Mesendoderm (in vitro differentiated cells): ENCODE measurements around the gene PSMB10.
A peak's percentile ranks its signal among the peaks of the same experiment; 100 is the strongest.

Experiments
- DNase-seq: peaks from one replicate; pipeline ENCODE4 v3.0.0; 2013
- H2AK5ac ChIP-seq: 2 replicates; pipeline ENCODE4 v1.6.1; 2013; ENCODE audit warnings: low read length, inconsistent platforms
- H2BK120ac ChIP-seq: 2 replicates; pipeline ENCODE4 v1.6.1; 2013; ENCODE audit warnings: low read depth, mild to moderate bottlenecking, low read length, moderate library complexity, mixed read lengths
- H2BK15ac ChIP-seq: replicated peaks from 2 replicates; pipeline ENCODE4 v1.6.1; 2013; ENCODE audit warnings: low read depth, mild to moderate bottlenecking, moderate library complexity
- H2BK5ac ChIP-seq: 2 replicates; pipeline ENCODE4 v1.6.1; 2013; ENCODE audit warnings: low read length, inconsistent platforms
- H3K18ac ChIP-seq: 2 replicates; pipeline ENCODE4 v1.6.1; 2013; ENCODE audit warnings: mild to moderate bottlenecking, low read length, mixed read lengths
- H3K23ac ChIP-seq: one replicate; pipeline ENCODE4 v1.6.1; 2013; ENCODE audit warnings: low read length
- H3K27ac ChIP-seq: 2 replicates; pipeline ENCODE4 v1.5.1; 2013; ENCODE audit warnings: low read depth, mild to moderate bottlenecking, inconsistent platforms, low read length, moderate library complexity
- H3K27me3 ChIP-seq: 2 replicates; pipeline ENCODE4 v1.6.1; 2013; ENCODE audit warnings: low read length, control low read depth, mild to moderate bottlenecking, inconsistent platforms; ENCODE audit not compliant: insufficient read depth, poor library complexity
- H3K36me3 ChIP-seq: 2 replicates; pipeline ENCODE4 v1.6.1; 2013; ENCODE audit warnings: low read length, inconsistent platforms; ENCODE audit not compliant: control insufficient read depth, insufficient read depth
- H3K4ac ChIP-seq: one replicate; pipeline ENCODE4 v1.6.1; 2013; ENCODE audit warnings: low read depth, mild to moderate bottlenecking, low read length, moderate library complexity
- H3K4me1 ChIP-seq: 2 replicates; pipeline ENCODE4 v1.6.1; 2013; ENCODE audit warnings: low read depth, low read length, inconsistent platforms; ENCODE audit not compliant: control insufficient read depth
- H3K4me2 ChIP-seq: 2 replicates; pipeline ENCODE4 v1.6.1; 2013; ENCODE audit warnings: low read length
- H3K4me3 ChIP-seq: 2 replicates; pipeline ENCODE4 v1.5.1; 2013; ENCODE audit warnings: mild to moderate bottlenecking, low read length
- H3K56ac ChIP-seq: one replicate; pipeline ENCODE4 v1.6.1; 2013; ENCODE audit warnings: low read length
- H3K79me1 ChIP-seq: 2 replicates; pipeline ENCODE4 v1.6.1; 2013; ENCODE audit warnings: low read length, inconsistent platforms
- H3K79me2 ChIP-seq: 2 replicates; pipeline ENCODE4 v1.6.1; 2013; ENCODE audit warnings: mild to moderate bottlenecking, low read length; ENCODE audit not compliant: control insufficient read depth, insufficient read depth
- H3K9ac ChIP-seq: 2 replicates; pipeline ENCODE4 v1.6.1; 2013; ENCODE audit warnings: low read length, inconsistent platforms
- H4K5ac ChIP-seq: one replicate; pipeline ENCODE4 v1.6.1; 2013; ENCODE audit warnings: low read length
- H4K8ac ChIP-seq: one replicate; pipeline ENCODE4 v1.6.1; 2013; ENCODE audit warnings: low read depth, mild to moderate bottlenecking, control low read depth, low read length, moderate library complexity
- WGBS: extraction: QIAGEN DNeasy Blood & Tissue Kit; methylation state at CpG from one replicate; pipeline ENCODE4 v1.1.7; 2013; ENCODE audit warnings: low lambda C conversion rate, missing lambda C conversion rate; ENCODE audit not compliant: insufficient coverage; ENCODE audit errors: extremely low coverage; 5-methylcytosine and 5-hydroxymethylcytosine counted together

PSMB10 gene

GRCh38 chr16:67922221-67922620 is 14.4 kb downstream of the PSMB10 start:
- no CpG with 5 or more reads among the region's 5 CpGs for WGBS
- Histone ChIP-seq H2AK5ac (no peak overlapping the region), H3K4me1 (peaks cover 7% of the 10 kb centered on the region), H3K9ac (no peak overlapping the region), H4K8ac (no peak overlapping the region), H2BK15ac (no peak overlapping the region), H3K4me3 (no peak overlapping the region), H3K4ac (no peak overlapping the region), H3K27me3 (no peaks in the 10 kb centered on the region), H3K27ac (no peak overlapping the region), H3K4me2 (no peak overlapping the region), H3K23ac (no peak overlapping the region), H2BK120ac (no peak overlapping the region), H4K5ac (no peak overlapping the region), H3K36me3 (no peaks in the 10 kb centered on the region), H3K79me2 (peaks cover 2% of the 10 kb centered on the region), H3K56ac (no peak overlapping the region), H3K18ac (no peak overlapping the region), H2BK5ac (no peak overlapping the region), H3K79me1 (peaks cover 14% of the 10 kb centered on the region)
- no peak for DNase-seq

GRCh38 chr16:67919622-67920221 is 16.9 kb downstream of the PSMB10 start:
- H2AK5ac ChIP-seq, result no peak overlapping the region
- no peak overlapping the region for H3K4ac ChIP-seq
- H3K27ac ChIP-seq, result no peak overlapping the region
- no peak overlapping the region for H4K5ac ChIP-seq
- no peak overlapping the region for H2BK120ac ChIP-seq
- H3K9ac ChIP-seq, result peak overlapping the region; percentile 23
- peak; percentile 66 for DNase-seq
- no peaks in the 10 kb centered on the region for H3K36me3 ChIP-seq
- H3K18ac ChIP-seq, result no peak overlapping the region
- peak overlapping the region; percentile 15 for H3K23ac ChIP-seq
- peaks cover 7% of the 10 kb centered on the region for H3K79me2 ChIP-seq
- peaks cover 19% of the 10 kb centered on the region for H3K4me1 ChIP-seq
- peak overlapping the region; percentile 51 for H3K56ac ChIP-seq
- H2BK15ac ChIP-seq, result no peak overlapping the region
- H3K4me2 ChIP-seq, result no peak overlapping the region
- peaks cover 17% of the 10 kb centered on the region for H3K79me1 ChIP-seq
- H2BK5ac ChIP-seq, result peak overlapping the region; percentile 36
- no peaks in the 10 kb centered on the region for H3K27me3 ChIP-seq
- WGBS, result no CpG with 5 or more reads among the region's 6 CpGs
- no peak overlapping the region for H4K8ac ChIP-seq
- H3K4me3 ChIP-seq, result no peak overlapping the region

GRCh38 chr16:67917852-67918236 is 18.8 kb downstream of the PSMB10 start:
- Histone ChIP-seq H3K9ac (peak overlapping the region; percentile 14), H2BK120ac (no peak overlapping the region), H2BK5ac (peak overlapping the region; percentile 46), H3K36me3 (no peaks in the 10 kb centered on the region), H2BK15ac (no peak overlapping the region), H3K56ac (peak overlapping the region; percentile 77), H2AK5ac (peak overlapping the region; percentile 96), H3K4me1 (peaks cover 21% of the 10 kb centered on the region), H3K79me2 (peaks cover 7% of the 10 kb centered on the region), H4K5ac (no peak overlapping the region), H3K79me1 (peaks cover 15% of the 10 kb centered on the region), H4K8ac (no peak overlapping the region), H3K27ac (no peak overlapping the region), H3K18ac (no peak overlapping the region), H3K4me2 (no peak overlapping the region), H3K27me3 (no peaks in the 10 kb centered on the region), H3K4me3 (no peak overlapping the region), H3K4ac (no peak overlapping the region), H3K23ac (peak overlapping the region; percentile 25)
- WGBS, result no CpG with 5 or more reads among the region's 4 CpGs
- DNase-seq, result peak; percentile 88

GRCh38 chr16:67917140-67917851 is 19.4 kb downstream of the PSMB10 start:
- Histone ChIP-seq H3K4me1 (peaks cover 21% of the 10 kb centered on the region), H3K27me3 (no peaks in the 10 kb centered on the region), H3K4ac (no peak overlapping the region), H3K79me1 (peaks cover 15% of the 10 kb centered on the region), H2BK5ac (peak overlapping the region; percentile 46), H2BK120ac (no peak overlapping the region), H3K23ac (peak overlapping the region; percentile 25), H3K18ac (no peak overlapping the region), H2AK5ac (peak overlapping the region; percentile 96), H3K9ac (peak overlapping the region; percentile 14), H4K8ac (no peak overlapping the region), H3K56ac (peak overlapping the region; percentile 77), H3K27ac (no peak overlapping the region), H3K36me3 (no peaks in the 10 kb centered on the region), H3K4me2 (no peak overlapping the region), H2BK15ac (no peak overlapping the region), H4K5ac (no peak overlapping the region), H3K79me2 (peaks cover 7% of the 10 kb centered on the region), H3K4me3 (no peak overlapping the region)
- no peak for DNase-seq
- no CpG with 5 or more reads among the region's 6 CpGs for WGBS

- no peak overlapping the region for H2BK15ac ChIP-seq
- peak overlapping the region; percentile 90 for H2AK5ac ChIP-seq
- no peak overlapping the region for H3K4me3 ChIP-seq
- H4K5ac ChIP-seq, result no peak overlapping the region
- no peak overlapping the region for H3K4me2 ChIP-seq
- WGBS, result no CpG with 5 or more reads among the region's 7 CpGs
- H3K36me3 ChIP-seq, result no peaks in the 10 kb centered on the region
- peak overlapping the region; percentile 72 for H3K27ac ChIP-seq
- H3K56ac ChIP-seq, result peak overlapping the region; percentile 59
- peak overlapping the region; percentile 6 for H3K4ac ChIP-seq
- peak overlapping the region; percentile 10 for H3K9ac ChIP-seq
- no peaks in the 10 kb centered on the region for H3K27me3 ChIP-seq
- peak overlapping the region; percentile 22 for H3K18ac ChIP-seq
- H3K4me1 ChIP-seq, result peaks cover 21% of the 10 kb centered on the region
- H3K79me2 ChIP-seq, result peaks cover 7% of the 10 kb centered on the region
- H3K79me1 ChIP-seq, result peaks cover 17% of the 10 kb centered on the region
- no peak overlapping the region for H4K8ac ChIP-seq
- H2BK5ac ChIP-seq, result peak overlapping the region; percentile 88
- peak; percentile 27 for DNase-seq
- peak overlapping the region; percentile 16 for H3K23ac ChIP-seq
- H2BK120ac ChIP-seq, result peak overlapping the region; percentile 9
Measured at GRCh38 chr16:67915831-67916723, 20.6 kb downstream of the PSMB10 start.
